Endothelial cell of hepatic sinusoid (primary cell): ENCODE results near the gene DIPK1B.

Experiments
- in situ Hi-C: cut with HindIII; loops from 2 replicates; pipeline ENCODE4 v1.10.0; 2017; ENCODE audit warnings: low sequenced_read_pairs

DIPK1B gene

DNA sequence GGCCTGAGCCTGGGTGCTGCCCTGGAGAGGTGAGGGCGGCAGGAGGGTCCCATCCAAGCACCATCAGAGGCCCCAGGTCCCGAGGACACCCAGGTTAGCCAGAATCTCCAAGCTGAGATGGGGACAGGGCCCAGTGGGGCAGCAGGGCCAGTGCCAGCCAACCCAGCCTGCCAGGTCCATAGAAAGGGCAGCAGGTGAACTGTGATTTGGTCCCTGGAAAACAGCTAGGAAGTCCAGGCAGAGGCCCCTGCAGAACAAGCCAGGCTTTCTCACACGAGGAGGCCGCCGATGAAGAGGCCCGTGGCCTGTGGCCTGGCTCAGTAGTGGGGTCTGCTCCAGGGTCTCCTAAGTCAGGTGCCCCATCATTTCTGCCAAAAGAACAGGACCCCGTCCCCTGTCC, 27.2 kb upstream of the DIPK1B start:
- in situ Hi-C loops = no loop called here

DNA sequence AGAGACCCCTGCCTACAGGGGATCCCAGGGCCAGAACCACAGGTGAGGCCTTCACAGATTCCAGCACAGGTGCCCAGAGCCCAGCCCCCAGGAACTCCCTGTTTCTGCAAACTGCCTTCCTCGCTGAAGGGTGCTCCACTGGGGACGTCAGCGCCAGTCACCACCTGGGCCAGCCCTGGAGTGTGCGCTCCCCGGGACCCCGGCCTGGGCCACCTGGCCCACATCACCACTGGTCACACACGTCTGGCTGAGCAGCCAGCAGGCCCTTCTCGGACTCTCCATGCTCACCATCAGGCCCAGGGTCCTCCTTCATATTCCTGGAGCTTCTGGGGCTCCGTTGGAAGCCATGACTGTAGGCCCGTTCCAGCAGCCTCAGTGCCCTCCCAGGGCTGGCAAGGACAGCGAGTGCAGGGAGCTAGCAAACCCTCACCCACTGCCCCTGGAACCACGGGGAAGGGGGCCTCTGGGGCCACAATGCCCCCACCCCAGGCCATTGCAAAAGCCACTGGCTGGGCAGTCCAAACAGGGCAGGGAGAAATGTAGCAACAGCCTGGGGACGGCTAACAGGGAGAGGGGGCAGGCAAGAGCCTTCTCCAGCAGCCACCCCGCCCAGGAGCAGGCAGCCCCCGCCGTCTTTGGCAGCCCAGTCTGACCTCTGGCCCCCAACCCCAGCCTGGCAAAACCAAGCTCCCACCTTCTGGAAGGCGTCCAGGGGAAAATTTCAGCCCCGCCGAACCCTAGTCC, 26.4 kb upstream of the DIPK1B start:
- in situ Hi-C loops = no loop called here

DNA sequence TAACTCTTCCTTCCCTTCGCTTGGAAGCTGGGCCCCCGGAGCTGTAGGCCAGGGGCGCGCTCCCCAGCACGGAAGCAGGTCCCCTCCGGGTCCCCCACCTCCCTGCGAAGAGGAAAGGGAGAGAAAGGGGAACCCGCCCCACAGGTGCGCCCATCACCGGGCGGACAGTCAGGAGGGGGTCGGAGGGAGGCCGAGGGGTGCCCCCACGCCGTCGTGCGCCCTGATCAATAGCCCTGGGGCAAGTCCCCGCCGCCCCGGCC, 25.9 kb upstream of the DIPK1B start:
- in situ Hi-C loops = no loop called here

DNA sequence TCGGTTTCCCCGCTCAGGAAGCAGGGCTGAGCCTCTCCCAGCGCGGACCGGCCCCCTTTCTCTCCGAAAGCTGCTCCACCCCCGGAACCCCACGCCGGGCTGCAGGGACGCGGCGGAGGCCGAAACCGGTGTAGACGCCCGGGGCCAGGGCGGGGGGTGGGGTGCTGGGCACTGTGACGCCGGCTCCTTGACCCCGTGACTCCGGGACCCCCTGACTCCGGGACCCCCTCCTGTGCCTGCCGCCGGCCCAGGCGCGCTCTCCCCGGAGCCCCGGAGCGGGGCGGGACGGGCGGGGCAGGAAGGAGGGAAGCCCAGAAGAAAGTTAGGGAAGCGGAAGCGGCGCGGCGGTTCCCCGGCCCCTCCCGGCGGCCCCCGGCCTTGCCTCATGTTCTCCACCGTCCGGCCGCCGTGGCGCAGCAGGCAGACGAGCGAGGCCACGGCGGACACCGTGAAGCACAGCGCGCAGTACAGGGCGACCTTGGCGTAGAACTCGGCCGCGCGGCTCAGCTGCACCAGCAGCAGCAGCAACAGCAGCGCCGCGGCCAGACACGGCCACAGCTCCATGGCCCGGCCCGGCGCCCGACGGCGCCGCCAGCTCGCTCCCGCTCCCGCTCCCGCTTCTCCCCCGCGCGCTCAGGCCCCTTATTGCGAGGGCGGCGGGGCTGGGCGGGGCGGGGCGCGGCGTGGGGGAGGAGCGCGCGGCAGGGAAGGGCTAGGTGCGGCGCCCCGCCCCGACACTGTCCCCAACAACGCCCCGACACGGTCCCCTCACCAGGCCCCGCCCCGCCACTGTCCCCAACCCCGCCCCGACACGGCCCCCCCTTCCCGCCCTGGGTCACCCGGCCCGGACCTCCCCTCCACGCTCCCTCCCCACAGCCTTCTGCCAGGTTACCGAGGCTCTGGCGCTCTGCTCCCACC, 25.3 kb upstream of the DIPK1B start, which contains the start of gene AGPAT2:
Gene AGPAT2 (minus strand): TSS at position 664 of the 918 bp plus-strand sequence. CDS start 100 bp downstream, at position 564.
- in situ Hi-C loops = no loop called here

DNA sequence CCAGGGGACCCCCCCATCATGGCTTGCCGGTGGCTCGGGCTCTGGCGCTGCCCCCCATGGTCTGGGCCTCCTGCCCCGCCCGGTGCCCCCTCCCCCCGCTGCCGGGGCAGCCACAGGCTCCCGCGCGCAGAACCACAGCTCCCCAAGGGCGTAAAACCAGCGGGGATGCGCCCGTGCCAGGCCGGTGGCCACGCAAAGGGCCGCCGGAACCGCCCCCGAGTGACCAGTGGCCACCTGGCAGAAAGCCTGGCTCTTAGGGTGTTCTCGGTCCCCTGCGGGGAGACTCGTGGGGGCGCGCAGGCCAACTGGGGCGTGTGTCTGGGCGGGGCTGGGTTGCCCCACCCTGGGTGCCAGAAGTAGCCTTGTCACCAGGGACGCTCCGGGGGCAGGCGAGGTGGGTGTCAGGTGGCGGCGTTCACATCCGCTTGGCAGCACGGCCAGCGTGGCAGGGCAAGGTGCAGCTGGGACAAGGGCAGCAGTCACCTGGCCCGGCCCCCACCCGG, 24.6 kb upstream of the DIPK1B start:
- in situ Hi-C loops = no loop called here

DNA sequence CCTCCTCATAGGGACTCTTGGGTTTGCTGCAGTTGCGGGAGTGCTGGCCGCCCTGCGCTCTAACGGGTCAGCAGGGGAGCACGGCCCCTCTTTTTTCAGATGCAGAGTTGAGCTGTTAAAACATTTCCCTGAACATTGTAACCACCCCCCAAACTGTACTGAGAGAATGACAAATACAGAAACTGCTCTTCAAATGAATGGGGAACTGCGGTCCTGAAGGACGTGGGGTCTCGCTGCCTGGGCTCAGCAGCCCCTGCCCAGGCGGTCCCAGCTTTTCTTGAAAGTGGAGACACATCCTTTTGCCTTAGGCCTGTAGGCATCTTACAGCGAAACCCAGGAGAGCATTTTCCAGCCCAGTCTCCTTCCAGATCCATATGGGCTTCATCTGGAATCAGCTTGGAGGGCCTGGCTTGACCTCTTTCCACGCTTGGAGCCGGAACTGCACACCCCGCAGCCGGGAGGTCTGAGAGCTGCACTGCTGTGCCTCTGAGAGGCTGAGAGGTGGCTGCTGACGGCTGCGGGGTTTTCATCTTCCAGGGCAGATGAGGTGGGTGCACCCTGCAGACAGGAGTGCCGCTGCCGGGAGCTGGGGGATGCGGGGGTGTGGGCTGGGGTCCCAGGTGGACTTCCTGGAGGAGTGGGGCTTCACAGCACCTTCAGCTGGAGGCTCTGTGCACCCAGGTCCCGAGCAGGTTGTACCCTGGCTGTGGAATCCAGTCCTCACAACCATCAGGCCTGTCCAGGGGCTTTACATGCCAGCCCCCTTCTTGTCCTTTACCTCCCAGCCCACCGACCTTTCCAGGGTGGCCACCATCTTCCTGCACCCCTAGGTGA, 23.9 kb upstream of the DIPK1B start:
- in situ Hi-C loops = no loop called here

DNA sequence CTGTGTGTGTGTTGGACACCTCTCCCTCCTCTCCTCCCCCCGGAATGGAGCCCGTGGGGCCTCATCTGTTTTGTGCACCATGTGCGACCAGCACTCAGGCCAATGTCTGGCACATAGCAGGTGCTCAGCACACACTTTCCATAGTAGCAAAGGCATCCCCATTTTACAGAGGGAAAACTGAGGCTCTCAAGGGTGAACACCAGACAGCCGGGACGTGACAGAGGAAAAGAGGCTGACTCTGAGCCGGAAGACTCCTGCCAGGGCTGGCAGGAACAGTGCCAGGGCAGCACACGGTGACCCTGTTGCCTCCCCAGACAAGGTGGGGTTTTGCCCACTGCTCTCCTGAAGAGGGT, 23.3 kb upstream of the DIPK1B start:
- in situ Hi-C loops = no loop called here

DNA sequence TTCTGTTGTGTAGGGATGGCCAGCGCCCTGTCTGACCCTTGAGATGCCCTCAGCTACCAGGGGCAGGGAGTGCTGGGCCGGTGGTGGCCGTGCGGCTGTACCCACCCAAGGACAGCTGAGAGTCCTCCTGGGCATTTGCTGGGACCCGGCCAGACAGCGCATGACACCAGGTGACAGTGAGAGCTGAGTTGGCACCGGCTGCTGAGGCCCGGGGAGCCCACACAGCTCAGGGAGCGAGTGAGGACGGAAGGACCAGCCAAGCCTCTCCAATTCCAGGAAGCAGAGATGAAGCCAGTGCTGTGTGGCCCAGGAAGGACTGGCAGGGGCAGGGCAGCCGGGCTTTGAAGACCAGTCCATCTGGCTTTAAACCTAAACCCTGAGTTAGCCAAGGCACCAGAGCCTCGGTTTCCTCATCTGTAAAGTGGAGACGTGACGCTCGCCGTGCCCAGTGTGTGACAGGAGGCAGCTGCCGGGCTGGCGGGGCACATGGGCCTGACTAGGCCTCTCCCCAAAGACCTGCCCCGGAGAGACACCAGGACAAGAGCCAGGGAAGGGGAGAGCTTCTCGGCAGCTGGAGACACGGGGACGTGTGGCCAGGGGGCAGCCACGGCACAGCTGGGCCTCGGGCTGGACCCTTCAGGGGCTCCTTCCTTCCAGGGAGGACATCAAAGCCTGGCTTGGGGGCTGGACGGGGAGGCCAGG, 22.1 kb upstream of the DIPK1B start:
- in situ Hi-C loops = no loop called here

DNA sequence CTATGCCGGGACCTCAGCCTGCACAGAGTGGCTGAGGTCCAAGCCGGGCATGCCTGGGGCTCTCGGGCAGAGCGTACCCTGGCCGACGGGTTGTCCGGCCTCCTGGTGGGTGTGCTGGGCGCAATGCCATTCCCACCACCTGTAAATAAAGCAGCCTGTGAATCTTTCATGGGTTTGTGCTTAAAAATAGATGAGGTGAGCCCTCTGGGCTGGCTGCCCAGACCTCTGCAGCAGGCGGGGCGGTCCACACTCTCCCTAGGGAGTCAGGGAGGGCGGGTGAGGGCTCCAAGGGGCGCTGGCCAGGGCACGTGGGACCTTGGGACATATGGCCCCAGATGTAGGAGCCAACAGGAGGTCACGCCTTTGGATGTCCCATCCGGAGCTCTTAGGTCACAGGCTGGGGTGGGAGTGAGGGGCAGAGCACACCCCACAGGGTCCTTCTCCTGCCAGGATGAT, 21.5 kb upstream of the DIPK1B start:
- in situ Hi-C loops = no loop called here

DNA sequence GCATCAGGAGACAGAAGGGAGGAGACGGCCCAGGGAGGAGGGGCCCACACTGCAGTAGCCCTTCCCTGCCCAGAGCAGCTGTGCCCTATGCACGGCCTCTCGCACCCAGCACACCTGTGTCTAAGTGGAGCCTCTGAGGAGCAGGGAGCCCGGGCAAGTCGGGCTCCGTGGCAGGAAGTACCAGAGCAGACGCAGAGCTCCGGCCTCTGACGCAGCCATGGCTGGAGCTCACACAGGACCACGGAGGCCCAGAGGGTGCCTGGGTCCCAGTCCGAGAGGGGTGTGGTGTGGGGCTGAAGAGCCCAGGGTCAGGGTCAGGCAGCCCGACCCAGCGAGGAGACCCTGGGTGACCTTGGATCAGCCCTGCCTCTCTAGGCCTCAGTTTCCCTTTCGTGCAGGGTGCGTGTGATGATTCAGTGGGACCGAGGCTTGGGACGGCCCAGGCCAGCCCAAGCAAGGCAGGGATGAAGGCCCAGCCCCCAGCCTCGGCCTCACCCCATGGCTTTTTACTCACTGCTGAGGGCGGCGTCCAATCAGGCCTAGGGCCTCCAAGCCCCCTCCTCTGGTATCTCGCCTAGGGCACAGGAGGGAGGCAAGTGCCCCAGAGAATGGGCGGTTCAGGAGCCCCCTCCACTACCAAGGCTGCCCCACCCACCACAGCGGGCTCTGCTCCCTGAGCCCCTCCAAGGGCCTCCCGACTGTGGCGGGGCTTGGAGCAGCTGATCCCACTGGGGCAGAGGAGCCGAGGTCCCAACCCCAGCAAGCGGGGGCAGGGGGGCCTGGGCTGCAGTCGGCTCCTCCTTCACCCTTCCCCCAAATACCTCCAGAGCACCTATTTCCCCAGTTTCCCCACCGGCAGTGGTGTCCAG, 20.8 kb upstream of the DIPK1B start:
- in situ Hi-C loops = no loop called here

DNA sequence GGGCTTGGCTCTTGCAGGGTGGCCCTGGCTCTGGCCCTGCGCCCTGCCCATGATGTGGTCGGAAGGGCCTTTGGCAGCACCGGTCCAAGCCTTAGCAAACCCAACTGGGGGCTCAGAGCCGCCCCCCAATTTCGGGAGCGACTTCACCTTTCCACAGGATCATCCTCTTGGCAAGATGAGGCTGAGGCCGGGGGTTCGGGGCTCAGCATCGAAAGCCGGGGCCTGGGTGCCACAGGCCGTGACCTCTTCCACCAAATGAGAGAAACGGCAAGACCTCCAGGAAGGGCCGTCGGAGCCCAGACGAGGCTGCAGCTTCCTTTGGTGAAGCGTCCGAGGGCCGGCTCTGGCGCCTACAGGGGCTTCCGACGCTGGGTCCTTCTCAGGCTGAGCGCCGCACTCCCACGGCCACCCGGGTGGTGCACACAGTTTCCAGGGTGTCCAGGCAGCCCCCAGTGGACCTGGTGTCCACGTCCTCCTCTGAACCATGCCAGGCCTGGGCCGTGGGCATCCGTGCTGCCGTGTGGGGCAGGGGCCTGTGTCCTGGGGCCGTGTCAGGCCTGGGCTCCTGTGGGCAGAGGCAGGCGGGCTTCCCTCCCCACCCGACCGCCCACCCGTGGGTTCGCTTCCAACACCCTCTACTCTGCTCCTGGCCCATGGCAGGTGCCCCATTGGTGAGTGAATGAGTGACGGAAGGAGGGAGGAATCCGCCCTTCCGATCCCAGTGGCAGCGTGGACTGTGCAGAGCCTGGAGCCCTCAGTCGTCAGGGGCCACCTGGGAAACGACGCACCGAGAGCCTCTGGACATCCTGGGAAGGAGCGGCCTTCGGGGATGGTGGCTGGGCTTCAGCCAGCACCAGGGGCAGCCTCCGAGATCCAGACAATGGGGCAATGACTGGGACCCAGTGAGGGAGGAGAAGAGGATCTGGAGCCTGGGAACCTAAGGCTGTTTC, 19.9 kb upstream of the DIPK1B start:
- in situ Hi-C loops = no loop called here

DNA sequence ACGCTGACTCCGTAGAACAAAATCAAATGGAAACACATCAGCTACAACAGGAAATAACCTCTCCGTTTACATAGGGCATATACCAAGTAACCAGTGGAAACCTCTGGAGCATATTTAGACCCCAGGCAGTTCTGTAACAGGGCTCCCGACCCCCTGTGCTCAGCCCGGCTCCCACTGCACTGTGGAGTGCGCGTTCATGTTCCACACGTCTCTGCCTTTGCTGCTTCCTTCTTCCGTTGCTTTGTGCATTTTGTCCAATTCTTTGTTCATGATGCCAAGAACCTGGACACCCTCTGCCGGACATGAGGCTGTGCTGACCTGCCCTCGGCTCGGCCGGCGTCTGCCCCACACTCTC, 19.3 kb upstream of the DIPK1B start:
- in situ Hi-C loops = no loop called here

DNA sequence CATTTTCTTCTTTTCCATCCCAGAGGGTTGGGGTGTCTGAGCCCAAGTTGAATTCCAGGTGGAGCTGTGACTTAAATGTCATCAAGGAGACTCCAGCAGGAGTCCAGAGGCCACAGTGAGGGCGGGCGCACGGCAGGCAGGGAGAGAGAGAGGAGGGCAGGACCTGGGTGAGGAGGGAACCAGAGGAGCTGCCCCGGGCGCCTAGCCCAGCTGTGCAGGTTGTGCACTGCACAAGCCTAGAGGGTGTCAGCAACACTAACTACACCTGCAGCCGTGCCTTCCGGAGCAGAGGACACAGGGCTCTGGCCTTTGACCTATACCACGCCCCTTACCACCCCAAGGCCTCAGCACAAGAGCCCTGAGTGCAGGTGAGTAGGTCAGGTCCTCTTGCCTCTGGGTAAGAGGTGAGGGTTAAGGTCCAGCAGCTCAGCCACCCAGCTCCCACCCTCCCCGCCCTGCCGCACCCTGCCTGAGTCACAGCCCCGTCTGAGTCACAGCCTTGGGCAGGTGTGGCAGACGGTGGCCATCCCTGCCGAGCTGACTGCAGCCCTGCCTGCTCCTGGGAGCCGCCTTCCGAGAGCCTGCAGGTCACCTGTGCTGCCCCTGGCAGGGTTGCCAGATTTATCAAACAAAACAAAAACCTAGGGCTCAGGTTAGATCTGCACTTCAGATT, 18.7 kb upstream of the DIPK1B start:
- in situ Hi-C loops = no loop called here

DNA sequence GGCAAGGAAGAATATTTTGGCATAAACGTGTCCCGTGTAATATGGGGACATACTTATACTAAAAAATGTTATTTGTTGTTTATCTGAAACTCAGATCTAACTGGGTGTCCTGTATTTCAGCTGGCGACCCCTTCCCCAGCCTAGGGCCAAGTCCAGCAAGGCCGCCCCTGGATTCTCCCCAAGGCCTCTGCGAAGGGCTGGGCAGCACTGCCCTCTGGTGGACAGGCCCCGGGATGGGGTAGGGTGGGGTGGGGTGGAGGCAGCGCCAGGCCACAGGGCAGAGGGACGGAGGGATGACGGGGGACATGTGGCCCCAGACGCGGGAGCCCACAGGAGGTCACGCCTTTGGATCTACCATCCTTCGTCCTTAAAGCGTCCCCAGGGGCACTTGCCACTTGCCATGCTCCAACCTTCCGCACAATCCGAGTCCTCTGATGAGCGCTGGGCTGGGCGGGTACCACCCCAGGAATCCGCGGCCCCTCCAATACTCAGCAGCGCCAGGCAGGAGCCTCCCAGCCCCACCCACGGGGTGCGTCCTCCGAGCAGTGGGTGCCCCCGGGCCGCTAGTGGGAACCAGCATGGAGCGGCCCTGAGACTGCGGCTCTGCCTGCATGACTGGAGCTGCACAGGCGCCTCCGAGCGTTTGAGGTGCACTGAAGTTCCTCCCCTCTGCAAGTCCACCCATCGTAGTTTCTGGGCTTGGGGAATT, 18.1 kb upstream of the DIPK1B start:
- in situ Hi-C loops = no loop called here

DNA sequence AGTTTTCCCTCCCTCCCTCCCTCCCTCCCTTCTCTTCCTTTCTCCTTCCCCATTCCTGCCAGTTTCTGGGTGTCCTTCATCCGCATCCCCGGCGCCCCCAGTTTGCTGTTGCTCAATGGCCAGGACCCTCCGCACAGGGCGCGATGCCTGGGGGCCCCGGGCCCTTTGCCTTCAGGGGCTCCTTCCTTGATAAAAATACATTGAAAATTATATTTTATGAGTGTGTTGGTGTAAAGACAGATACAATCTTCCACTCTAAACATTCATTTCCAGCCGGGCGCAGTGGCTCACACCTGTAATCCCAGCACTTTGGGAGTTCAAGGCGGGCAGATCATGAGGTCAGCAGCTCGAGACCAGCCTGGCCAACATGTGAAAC, 17.5 kb upstream of the DIPK1B start:
- in situ Hi-C loops = no loop called here

DNA sequence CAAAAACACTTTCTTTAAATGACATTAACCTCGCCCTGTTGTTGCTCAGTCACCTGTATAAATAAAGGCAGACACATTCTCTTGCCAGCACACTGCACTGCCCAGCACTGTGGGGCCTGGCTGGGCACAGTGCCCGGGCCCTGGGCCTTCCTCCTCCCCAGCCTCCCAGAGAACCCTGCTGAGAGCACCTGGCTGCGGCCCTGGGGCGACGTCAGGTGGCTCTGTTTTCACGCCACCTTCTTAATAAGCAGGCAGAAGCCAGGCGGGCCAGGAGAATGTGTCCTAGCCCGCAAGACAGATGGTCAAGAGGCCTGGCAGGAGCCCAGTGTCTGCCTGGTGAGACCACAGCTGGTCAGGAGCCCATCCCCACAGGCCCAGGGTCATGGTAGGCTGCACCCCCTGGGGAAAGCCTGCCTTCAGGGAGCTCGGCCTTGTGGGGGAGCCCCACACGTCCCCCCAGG, 16.9 kb upstream of the DIPK1B start:
- in situ Hi-C loops = no loop called here

DNA sequence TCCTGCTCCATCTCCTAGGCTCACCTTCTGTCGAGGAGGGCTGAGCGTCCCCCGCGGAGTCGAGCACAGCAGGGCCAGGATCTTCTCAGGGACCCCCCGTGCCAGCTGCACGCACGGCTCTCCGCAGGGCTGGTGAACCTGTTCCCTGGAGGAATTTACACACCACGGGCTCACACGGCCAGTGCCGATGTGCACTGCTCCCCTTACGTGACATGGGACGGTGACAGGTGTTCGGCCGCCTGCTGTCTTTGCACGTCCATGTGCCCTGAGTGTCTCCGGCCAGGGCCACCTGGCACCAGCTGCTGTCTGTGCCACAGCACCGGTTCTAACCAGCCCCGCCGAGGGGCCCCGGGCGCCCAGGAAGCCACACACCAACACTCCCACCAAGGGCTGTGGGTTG, 16.4 kb upstream of the DIPK1B start:
- in situ Hi-C loops = no loop called here
